ENCODE data around the gene DIAPH2. TPM values are rescaled to one million over a fixed set of nuclear protein-coding genes. Genes with fewer than 3 reads are reported as not detected.
A peak's percentile ranks its signal among the peaks of the same experiment; 100 is the strongest.

Gene DIAPH2
- total RNA-seq, 1 experiment from 2014 or later: 6.3 TPM

GRCh38 chrX:97481228-97481627, 796.6 kb downstream of the DIAPH2 start:
- DNase-seq (ENCODE audit: low spot score): no peak

DNA sequence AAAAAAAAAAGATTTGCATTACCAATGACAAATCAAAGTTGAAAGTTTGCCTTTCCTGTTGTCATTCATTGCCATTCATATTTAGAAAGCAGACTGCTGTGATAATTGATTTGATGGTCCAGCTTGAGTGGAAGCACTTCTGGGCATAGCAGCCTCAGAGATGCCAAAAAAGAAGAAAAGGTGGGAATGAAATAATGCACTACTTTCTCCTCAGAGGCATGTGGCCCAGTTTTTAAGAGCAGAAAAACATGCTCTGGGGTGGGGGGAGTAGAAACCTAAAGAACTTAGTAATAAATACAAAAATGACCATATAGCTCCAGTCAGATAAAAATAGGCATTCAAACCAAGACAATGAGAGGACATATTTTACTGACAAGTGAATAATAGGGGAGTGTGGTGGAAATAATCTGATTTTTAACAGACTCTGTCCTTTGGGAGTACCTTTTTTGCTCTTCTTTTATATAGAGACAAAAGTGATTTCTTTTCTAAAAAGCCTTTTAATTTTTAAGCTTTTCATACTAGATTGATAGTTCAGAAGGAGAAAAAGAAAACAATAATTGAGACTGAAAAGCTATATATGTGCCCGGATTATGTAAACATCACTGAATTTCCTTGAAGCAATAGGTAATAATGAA, 798.1 kb downstream of the DIAPH2 start:
- no peak for DNase-seq (ENCODE audit: low spot score)

DNA sequence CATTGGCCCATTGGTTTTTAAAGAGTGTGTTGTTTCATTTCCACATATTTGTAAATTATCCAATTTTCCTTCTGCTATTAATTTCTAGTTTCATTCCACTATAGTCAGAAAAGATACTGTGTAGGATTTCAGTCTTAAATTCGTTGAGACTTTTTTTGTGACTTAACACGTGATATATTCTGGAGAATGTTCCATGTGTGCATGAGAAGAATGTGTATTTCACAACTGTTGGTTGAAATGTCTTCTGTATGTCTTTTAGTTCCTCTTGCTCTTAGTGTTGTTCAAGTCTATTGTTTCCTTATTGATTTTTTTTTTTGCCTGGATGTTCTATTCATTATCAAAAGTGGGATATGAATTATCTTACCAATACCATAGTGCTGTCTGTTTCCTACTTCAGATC, 806.0 kb downstream of the DIAPH2 start:
- DNase-seq (ENCODE audit: low spot score): no peak

DNA sequence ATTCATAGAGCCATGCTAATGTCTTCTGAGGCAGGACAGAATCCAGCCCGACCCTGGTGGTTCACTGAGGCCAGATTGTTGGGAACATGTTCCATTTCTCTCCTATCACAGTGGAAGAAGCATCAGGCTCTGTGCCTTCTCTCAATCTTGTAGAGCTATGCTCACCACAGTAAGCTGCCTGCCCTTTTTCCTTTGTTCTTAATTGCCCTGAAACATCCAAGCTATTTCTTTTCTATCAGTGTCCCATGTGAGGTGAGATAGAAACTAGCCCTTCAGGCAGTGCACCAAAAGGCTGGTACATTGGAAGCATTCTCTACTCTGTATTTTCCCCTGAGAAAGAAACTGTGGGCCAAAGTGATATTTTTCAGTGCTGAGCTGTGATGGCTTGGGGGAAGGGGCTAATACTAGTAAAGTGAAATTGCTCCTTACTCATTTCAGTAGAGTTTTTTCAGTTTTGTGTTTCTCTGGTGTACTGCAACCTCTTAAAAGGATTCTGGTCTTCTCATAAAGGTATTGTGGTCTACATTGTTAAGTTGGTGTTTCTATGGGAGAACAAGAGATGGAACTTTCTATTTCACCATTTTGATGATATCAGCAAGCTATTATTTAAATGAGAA, 810.2 kb downstream of the DIAPH2 start:
- no peak for DNase-seq (ENCODE audit: low spot score)

GRCh38 chrX:97498093-97498492, 813.5 kb downstream of the DIAPH2 start:
- DNase-seq (ENCODE audit: low spot score): no peak

GRCh38 chrX:97504431-97504830, 819.8 kb downstream of the DIAPH2 start:
- DNase-seq (ENCODE audit: low spot score): no peak

- no peak for DNase-seq (ENCODE audit: low spot score)
Measured at GRCh38 chrX:97517763-97518162, 833.1 kb downstream of the DIAPH2 start.

GRCh38 chrX:97522307-97522706, 837.7 kb downstream of the DIAPH2 start:
- no peak for DNase-seq (ENCODE audit: low spot score)

GRCh38 chrX:97524340-97524739, 839.7 kb downstream of the DIAPH2 start:
- DNase-seq (ENCODE audit: low spot score): no peak

- no peak for DNase-seq (ENCODE audit: low spot score)
Measured at GRCh38 chrX:97524997-97525396, 840.4 kb downstream of the DIAPH2 start.

DNA sequence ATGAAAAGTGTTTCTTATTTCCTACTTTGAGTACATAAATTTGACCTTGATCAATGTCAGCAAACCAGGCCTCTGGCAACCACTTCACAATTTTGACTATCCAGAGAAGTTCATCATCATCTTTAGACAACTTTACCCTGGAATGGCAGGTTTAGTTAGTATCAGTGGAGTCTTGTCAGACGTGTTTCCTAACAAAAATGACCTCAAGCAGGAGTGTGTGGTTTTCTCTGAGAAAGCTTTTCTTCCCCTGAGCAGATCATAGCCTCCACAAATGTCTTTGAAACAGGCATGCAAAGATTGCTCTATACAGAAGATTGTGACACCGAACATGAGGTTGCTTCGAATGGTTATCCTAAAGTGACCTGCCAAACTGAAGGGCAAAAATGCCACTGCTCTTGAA, 841.3 kb downstream of the DIAPH2 start:
- DNase-seq (ENCODE audit: low spot score): no peak

- no peak for DNase-seq (ENCODE audit: low spot score)
Measured at GRCh38 chrX:97527725-97528124, 843.1 kb downstream of the DIAPH2 start.

DNA sequence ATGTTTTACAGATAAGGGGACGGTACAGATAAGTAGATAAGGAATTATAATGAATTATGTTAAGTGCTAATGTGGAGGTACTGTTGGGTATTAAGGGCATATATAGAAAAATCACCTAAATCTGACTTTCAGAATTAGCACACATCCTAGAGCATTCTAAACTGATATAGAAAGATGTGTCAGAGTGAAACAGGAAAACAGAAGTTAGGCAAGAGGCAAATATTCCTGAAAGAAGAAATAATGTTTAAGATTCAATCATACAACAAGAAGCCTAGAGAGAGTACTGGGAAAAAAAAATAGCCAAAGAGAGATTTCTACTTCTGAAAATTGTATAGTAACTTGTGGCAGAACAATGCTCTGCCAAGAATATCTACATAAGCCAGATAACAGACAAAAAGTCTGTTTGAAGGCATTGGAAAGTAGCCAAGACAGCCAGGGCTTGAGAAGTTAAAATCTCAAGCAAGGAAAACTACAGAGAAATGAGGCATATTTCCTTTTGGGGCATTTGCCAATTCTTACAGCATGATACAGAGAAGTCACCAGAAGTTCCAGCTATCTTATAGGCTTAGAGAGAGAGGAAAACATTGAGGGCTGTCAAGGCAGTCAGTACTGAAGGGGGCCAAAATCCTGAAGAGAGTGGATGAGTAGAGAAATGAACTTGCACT, 845.0 kb downstream of the DIAPH2 start:
- no peak for DNase-seq (ENCODE audit: low spot score)

DNA sequence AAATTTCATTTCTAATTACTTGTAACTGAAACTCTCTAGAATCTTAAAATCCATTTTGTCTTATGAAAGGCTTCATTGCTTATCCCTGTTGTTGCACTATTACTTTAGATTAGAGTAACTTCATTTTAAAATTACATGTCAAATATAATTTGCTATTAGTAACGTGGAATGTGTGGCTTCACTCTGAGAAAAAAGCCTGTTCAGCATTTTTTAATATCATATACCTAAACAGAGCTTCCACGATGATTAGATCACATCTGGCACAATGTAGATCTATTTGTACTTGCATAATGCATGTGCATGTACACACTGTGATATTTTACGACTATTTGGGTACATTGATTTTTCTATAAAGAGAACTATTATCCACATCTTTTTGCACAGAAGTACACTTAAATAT, 847.2 kb downstream of the DIAPH2 start:
- DNase-seq (ENCODE audit: low spot score): no peak

DNA sequence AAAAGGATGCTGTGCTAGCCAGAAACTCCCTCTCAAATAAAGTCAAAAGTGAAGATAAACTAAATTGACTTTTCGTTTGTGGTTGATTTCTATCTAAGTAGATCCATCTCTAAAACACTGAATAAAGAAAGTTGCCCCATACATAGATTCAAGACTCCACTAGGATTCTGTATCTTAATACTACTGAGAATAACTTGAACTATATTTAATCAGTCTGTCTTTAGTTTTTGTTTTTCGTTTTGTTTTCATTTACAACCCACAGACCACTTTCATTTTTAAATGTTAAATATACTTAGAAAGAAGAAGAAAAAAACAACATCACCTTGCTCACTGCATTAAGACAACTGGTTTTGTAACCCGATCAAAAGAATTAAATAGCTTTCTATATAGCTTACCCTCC, 854.1 kb downstream of the DIAPH2 start:
- no peak for DNase-seq (ENCODE audit: low spot score)

DNA sequence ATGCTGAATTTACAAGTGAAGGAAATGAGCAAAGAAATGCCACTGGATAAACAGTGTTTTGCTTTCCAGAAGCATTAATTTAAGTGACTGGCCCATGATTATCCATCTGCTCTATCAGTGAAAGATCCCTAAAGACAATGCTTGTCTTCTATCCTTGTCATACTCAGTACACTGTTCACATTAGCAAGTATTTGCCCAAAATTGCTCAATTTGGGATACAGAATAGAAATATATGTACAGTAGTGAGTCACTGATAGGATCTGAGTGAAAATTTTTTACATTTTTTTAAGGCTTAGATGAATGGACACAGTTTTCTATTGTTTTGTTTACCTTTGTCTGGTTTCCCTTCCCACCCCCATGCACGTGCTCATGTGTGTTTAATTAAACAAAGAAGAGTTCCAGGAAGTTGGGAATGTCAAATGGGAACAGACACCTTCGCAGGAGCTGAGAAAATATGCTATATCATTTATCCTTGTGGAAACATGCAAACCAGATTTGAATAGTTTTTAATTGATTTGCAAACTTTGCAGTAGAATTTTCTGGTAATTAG, 855.4 kb downstream of the DIAPH2 start:
- DNase-seq (ENCODE audit: low spot score): no peak

DNA sequence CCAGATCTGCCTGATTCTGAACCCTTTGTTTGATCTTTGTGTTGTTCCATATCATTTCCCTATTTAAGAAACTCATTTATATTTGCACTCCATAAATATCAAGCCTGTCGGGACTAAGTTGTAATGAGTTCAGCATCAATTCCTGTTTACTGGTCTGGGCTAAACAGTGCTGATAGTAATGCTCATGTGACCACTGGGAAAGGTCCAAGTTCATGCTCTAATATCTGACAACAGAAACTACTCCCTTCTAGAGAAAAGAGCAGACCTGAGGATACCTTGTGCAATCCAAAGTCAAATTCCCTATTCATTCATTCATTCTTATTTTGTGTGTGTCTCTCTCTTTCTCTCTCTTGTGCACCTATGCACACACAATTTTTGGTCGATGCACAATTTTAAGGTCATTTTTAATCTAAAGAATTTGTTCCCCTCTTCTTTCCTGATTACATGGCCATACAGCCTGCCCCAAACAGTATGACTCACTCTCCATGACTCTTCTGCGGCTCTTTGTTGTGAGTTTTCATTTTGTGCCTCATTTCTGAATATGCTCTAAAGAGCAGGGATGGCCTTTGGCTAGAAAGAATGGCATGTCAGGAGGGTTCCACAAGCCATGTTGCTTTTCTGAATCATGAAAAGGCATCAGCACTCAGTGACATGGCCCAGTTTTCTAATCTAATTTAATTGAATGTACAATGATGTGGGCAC, 863.4 kb downstream of the DIAPH2 start:
- DNase-seq (ENCODE audit: low spot score): no peak

GRCh38 chrX:97551821-97552220, 867.2 kb downstream of the DIAPH2 start:
- no peak for DNase-seq (ENCODE audit: low spot score)

DNA sequence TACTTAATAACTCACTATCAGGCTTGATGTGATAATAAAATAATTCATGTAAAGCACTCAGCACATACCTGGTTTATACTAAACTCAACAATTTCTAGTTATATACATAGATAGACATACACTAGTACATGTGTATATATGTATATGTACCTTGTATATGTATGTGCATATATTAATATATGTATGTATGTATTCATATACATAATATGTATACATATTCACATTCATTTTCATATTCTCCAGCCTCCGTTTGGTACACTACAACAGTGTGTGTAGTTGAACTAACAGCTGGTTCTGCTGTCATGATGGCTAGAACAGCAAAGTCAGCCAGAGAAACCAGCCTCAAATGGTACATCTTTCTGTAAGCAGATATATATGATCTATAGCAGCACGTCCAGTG, 869.2 kb downstream of the DIAPH2 start:
- no peak for DNase-seq (ENCODE audit: low spot score)

- no peak for DNase-seq (ENCODE audit: low spot score)
Measured at GRCh38 chrX:97556359-97556758, 871.7 kb downstream of the DIAPH2 start.

GRCh38 chrX:97563531-97564133, 879.0 kb downstream of the DIAPH2 start:
- peak; percentile 74 for DNase-seq (ENCODE audit: low spot score)

GRCh38 chrX:97564496-97564895, 879.9 kb downstream of the DIAPH2 start:
- no peak for DNase-seq (ENCODE audit: low spot score)
